Ammon's horn (tissue), 1 donor: Measurements from ENCODE around the gene CLEC9A.

Experiments used
- DNase-seq: peaks from one replicate; pipeline ENCODE4 v3.0.0-alpha.2; 2016; ENCODE audit warnings: low spot score

The CLEC9A gene

DNA sequence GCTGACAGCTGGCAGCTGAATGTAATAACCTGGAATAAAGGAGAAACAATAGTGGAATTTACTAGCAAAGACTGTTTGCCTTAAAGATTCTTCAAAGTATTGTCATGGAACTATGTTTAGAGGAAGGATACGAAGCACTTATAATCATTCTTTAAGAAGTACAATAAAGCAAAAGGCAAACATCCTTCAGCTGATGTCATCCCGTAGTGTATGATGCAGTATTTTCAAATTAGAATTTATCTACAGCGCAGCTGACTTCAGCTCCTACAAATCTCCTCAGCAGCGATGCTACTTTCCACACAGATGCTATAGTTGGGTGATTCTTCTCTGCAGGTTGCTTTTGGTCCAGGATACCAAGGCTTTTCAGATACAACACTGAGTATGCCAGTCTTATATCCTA, 36.8 kb downstream of the CLEC9A start:
- DNase-seq, result no peak

DNA sequence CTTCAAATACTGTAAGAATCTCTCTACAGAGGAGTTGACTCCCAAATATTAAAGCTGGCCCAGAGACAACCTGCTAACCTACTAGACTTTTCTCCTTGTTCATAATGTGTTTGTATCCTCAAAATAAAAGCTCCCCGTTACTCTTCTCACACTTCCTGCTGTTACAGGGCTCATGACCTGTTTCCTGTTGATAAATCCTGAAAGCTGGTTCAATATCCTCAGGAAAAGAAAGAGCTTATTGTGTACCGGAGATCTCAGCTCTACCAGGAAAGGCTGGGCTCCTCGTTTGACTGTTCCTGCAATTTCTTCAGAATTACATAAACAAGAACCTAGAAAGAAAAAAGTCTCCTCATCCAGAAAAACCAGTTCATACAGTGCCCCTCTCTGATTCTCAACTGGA, 37.5 kb downstream of the CLEC9A start:
- DNase-seq, result no peak

DNA sequence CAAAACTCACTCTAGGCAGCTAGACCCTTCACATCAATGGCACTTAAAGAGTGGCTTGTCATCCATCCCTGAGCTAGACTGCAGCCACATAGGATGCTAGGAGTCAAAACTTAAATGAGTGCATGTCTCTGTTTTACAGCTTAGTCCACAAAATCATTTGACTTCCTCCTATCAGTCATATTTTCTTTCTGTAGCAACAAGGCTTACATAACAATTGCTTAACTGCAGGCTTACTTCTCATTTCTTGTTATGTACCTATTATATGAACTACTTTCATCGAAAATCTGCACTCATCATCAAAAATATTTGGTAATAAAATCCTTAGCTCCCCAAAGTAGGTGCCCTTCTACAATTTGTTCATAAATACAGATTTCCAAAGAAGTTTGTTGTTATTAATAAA, 38.2 kb downstream of the CLEC9A start:
- DNase-seq, result no peak

DNA sequence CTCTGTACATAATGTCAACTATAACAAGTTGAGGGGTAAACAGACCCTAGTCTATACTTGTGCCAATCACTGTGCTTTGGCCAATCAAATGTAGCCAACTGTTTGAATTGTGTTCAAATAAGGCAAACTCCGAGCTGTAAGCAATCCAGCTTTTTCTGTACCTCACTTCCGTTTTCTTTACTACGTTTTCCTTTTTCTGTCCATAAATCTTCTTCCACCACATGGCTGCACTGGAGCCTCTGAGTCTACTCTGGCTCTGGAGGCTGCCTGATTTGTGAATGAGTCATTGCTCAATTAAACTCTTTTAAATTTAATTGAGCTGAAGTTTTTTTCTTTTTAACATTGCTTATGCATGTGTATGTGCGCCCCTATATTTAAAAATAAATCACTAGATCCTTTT, 38.6 kb downstream of the CLEC9A start:
- DNase-seq, result no peak

DNA sequence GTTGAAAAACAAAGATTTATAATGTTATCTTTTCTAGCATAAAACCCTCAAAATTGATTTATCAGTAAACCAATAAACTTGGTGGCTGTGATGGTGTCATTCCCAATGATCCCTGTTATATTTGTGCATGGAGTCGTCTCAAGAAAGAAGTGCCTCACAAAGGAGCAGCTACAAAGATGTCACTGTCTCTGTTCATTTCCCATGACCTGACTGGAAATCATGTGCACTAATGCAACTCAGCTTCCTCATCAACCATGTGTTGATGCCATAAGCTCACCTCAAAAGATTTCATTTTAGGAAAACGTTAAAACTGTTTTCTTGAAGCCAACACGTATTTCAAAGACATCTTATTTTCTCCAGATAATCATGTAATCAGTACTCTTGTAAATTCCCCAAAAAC, 39.5 kb downstream of the CLEC9A start:
- no peak for DNase-seq

DNA sequence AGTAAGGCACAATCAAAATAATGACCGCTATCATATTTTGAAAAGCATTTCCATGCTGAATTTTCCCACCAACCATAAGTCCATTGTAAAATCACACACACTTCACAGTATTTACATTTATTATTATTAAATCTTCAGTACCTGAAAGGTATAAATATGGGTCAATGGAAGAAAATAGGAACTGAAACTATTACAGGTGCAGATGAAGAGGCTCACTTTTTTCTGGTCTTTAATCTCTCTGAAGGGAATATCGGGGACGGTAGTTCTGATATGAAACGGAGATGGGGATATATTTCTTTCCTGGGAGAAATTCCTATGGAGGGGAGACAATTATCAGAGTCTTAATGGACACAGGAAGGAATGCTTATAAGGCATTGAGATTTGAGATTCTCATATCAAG, 39.9 kb downstream of the CLEC9A start:
- no peak for DNase-seq

DNA sequence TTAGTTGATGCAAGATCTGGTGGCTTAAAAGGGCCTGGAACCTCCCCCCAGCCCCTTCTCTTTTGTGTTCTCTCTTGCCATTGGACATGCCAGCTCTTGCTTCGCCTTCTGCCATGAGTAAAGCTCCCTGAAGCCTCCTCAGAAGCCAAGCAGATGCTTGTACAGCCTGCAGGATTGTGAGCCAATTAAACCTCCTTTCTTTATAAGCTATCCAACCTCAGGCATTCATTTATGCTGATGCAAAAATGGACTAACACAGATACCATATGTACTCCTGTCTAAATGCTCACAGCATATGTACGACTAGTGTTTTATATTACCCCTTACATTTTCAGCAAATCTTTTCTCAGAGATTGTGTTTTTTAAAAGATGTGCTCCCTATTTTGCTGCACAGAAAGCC, 41.6 kb downstream of the CLEC9A start:
- no peak for DNase-seq

DNA sequence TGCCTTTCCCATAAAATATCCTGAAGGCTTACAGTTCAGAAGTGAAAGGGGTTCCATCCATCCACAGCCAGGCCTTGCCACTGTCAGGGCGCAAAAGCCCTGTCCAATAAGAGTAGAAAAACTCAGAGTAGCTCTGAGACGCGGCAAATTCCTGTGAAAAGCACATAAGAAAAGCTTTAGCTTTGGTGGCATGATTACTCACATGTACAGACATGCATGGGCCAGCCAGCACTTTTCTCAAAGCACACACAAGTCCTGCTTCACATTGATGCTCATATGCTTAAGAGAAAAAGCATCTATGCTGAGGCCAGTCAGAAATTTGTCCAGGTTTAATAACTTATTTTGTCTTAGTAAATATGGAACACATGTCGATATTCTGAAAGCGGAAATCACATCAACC, 42.8 kb downstream of the CLEC9A start:
- no peak for DNase-seq

DNA sequence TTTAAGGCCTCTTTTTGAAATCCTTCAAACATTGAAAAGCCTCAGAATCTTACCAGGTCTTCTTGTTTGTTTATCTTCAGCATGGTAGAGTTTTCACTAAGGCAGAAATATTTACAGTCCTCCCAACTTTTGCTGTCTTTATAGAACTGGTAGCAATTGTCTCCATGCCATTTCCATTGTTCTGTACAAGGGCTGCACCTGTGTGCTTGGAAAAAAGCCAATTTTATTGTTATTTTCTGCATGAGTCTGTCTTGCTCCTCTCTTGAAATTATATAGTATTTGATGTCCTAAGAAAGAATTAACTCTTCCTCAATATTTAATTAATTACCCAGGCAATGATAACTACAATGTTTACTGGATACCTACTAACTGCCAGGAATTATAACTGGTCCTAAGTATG, 45.0 kb downstream of the CLEC9A start:
- no peak for DNase-seq

DNA sequence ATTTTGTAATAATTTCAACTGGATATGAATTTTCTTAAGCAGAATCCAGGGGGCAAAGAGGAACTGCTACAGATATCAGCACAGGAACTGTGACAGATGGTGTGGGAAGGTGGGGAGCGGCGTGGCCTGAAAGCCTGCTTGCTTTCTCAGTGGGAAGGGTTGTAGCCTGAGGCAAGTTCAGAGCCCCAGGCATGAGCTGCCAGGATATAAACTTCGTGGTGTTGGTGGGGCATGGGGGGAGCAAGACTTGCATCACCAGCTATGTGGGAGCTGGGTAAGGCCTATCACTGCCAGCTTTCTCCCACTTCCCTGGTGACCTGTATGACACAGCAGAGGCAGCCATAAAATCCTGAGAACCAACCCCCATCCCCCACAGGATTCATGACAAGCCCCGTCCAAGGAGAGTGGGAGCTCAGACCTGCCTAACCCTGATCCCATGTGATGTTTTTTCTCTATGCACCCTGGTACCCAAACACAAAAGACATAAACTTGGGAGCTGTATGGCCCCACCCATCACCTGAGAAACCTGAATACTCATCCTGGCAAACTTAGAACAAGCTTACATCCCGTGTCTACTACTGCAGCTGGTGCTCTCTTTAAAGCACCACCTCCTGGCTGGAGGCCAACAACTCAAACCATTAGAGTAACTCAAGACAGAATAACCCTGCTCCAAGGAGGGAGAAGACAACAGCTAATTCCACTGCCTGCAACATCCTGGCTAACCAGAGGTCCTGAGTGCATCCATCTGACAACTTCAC, 51.8 kb downstream of the CLEC9A start:
- no peak for DNase-seq

DNA sequence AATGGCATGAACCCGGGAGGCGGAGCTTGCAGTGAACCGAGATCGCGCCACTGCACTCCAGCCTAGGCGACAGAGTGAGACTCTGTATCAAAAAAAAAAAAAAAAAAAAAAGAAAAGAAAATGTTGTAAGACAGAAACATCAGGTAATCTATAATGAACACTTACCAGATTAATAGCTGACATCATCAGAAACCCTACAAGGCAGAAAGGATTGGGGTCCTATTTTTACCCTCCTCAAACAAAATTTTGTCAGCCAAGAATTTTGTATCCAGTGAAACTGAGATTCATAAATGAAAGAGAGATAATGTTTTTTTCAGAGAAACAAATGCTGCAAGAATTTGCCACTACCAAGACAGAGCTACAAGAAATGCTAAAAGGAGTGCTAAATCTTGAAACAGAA, 54.3 kb downstream of the CLEC9A start:
- DNase-seq, result no peak

DNA sequence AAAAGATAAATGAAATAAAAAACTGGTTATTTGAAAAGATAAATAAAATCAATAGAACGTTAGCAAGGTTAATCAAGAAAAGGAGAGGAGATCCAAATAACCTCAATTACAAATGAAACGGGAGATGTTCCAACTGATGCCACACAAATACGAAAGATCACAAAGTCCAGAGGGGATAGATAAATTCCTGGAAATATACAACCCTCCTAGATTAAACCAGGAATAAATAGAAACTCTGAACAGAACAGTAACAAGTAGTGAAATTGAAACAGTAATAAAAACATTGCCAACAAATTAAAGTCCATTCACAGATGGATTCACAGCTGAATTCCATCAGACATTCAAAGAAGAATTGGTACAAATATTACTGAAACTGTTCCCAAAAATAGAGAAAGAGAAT, 55.9 kb downstream of the CLEC9A start:
- no peak for DNase-seq

DNA sequence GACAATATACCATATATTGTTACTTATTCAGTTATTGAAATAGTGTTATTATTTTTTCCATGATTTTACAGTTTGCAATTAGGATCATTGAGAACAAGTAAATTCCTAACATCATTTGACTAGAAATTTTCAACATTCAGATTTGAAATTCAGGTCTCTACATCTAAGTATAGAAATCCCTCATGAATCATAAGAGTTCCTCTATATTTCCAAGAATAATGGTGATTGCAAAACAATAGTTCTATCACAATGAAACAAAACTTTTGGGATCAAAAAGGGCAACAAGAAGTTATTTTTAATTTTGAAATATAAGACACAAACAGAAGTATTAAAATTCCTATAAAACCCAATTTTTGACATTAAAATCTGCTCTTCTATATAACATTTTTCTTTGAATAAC, 57.5 kb downstream of the CLEC9A start:
- DNase-seq, result no peak

DNA sequence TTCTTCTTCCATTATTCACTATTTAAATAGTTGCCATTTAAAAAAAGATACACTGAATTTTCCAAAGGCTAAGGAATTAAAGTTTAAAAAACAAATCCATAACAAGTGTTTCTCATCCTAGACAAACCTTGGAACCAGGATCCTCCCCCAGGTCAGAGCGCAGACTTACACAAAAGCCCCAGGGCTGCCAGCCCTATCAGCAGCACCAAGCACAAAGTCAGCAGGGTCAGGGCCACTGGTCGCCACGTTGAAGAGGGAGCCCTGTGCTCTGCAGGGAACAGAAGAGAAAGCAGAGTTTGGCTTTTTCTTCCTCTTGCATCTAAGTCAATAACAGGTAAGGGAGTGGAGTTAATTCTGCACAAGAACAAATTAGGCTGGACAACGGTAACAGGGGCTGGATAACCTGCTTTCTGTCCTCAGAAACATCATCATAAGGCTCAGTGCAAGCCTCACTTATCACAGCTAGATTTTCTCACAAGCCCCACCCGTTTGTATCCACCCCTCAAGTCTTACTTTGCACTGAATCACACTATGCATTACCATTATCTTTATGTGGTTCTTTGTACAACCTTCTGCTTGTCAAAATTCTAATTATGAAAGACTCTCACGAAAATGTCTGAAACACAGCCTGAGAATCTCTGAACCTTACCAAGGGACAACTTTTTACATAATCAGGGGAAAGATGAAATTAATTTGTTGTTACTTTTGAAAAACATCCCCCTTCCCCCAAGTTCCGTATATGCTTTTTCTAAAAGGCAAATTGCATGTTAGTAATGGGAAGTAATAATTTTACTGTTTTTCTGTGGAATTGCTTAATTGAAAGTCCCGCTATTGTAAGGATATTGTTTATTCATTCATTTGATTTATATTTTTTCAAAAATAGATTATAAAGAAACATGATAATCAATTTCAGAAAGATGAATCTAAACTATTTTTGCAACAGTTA, 58.7 kb downstream of the CLEC9A start:
- no peak for DNase-seq

DNA sequence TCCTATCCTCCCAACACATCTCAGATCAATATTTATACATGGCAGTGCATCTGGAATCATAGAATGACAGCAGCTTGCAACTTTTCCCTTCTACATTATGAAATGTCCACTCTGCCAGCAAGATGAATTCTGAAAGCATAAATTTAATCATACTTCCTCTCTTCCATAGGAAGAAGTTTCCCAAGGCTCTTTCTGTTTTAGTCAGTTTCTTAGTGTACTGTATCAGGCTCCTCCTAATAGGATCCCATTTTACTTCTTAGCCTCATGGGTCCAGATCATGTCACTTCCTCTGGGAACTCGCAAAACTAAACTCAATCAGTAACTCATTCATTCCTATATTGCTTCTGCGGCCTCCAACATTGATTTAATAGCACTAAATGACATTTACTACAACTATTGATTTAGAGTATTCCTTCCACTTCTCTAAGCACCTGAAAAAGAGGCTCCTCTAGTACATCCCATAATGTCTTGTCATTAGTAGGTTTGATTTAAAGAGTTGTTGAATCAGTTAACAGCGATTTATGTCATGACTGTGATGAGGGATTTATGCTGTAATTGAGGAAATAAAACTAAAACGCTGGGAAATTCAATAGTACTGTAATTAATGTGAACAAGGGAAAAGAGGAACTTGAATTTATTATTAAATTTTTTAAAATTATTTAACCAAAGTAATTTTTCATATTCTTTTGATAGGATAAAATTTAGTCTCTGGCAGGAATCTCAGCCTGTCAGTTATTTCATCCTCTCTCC, 64.3 kb downstream of the CLEC9A start:
- no peak for DNase-seq

DNA sequence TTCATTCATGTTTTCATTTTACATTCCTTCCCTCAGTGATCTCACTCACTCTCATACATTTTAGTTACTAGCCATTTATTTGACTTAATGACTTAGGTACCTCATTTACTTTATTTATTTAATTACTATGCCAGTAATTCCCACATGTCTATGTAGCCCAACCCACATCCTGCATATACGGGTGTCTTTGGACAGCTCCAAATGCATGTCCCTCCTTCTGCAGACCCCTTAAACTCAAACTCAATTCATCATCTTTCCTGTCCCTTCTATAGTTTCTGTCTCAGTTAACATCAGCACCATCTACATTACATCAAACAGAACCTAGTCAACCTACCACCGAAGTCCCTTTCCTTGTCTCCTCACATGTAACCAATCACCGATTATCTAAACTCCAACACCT, 65.5 kb downstream of the CLEC9A start:
- DNase-seq, result no peak

DNA sequence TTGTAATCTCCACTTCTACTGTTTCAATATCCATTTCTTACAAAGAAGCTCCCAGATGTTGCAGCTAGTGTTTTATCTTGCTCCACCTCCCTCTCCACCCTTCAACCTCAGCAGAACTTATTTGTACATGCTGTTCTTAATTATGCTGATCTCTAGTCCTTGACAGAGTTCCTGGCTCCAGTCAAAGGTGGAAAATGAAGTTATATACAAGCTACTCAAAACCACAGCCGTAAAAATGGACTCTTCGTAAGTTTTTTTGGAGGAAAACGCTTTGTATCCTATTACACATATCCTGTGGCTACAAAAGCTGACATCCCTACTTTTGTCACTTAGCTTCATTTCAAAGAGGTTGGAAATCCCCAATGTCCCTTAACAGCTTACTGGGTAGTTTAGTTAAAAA, 67.0 kb downstream of the CLEC9A start:
- DNase-seq, result no peak

DNA sequence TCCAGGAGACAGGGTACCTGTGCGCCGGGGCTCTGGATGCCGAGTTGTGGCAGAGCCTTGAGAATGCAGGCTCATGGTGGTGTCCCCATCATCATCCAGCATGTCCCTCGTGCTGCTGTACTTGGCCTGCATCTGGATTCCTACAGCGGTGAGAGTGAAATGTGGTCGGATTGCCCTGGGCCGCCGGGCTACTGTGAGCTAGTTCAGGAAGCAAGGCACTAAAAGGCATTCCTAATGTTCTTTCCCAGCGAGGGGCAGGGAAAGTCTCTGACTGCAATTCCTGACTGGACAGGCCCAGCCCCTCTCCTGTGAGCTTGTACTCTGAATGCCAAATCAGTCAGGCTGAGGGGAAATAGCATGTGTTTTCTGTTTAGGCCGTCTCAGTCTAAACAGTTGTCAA, 68.3 kb downstream of the CLEC9A start, which contains the start of gene CLEC1A:
TSS of gene CLEC1A (minus strand) at position 195 of the 400 bp plus-strand sequence. CDS start at position 132, 63 bp downstream.
- no peak for DNase-seq

DNA sequence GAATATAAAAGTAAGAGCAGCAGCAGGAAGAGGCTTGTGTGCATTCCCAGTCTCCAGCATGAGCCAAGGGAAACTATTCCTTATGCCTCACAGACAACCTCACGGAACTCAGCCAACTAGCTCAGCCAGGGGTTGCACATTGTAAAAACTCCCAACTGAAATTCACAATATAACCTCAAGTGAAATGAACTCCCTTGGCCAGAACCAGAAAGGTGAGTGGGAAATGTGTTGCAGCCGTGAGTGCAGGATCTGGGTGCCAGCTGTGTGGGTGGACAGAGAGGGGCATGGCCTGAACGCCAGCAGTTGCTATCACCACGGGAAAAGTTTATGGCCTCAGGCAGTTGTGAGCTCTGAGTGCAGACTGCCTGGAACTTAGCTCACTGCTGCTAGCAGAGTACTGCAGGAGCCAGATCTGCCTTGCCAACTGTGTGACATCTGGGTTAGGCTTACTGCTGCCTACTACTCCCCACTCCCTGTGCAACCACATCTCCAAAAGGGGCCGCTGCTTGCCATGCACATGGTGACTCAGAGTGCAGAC, 70.6 kb downstream of the CLEC9A start:
- DNase-seq, result peak; percentile 32

DNA sequence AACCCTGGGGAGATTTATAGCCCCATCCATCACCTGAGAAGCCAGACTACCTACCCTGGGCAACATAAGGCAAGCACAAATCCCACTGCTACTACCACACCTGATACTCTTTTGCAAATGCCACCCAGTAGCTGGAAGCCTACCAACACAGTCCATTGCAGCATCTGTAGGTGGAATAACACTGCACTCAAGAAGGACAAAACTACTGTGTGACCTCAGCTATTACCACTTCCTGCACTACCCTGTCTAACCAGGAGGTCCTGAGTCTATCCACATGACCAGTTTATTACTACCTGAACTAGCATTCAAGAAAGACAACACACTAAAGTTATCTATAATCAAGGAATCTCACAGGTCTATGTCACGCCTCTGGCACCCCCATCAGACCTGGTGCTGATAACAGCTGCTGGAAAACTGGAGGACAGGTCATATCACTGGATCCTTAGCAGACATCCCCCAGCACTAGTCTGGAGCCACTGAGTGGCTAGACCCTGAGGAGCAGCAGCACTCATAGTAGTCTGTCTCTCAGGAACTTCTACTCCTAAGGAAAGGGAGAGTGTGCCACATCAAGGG, 71.3 kb downstream of the CLEC9A start:
- DNase-seq, result no peak

DNA sequence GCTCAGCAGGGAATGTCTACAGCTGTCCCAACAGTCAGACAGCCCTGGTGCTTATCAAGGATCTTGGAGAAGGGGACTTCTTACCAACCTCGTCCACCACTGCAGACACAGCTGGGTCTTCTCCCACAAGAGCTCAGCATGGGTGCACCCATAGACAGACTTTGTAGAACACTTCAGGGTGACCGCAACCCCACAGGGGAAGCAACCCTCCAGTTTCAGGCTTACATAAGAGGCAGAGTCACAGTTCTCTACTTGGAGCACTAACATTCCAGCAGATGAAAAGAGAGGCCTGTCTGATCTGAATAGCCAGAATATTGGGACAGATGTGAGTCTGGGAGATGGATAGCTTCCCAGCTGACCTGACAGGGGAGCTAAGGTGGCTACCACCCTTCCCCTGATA, 71.8 kb downstream of the CLEC9A start:
- DNase-seq, result peak; percentile 57
